Liver (tissue), 3 donors: ENCODE data around the gene DDX1.

Experiments
- EGR1 ChIP-seq, 2 donors: IDR thresholded peaks; 2 replicates each; pipeline ENCODE4 v1.6.1; 2016 to 2018; ENCODE audit warnings: antibody characterized with exemption in 2 of 2, low read depth in 2 of 2
- GABPA ChIP-seq, 2 donors: IDR thresholded peaks in 1 of 2; conservative IDR thresholded peaks in 1 of 2; 2 replicates each; pipeline ENCODE4 v1.6.1; 2016; ENCODE audit warnings: antibody characterized with exemption in 2 of 2, mild to moderate bottlenecking in 1 of 2, moderate library complexity in 1 of 2
- JUND ChIP-seq, 2 donors: IDR thresholded peaks; 2 replicates each; pipeline ENCODE4 v1.6.1; 2016; ENCODE audit warnings: antibody characterized with exemption in 2 of 2
- RAD21 ChIP-seq, 2 donors: IDR thresholded peaks; 2 replicates each; pipeline ENCODE4 v1.6.1; 2016; ENCODE audit warnings: antibody characterized with exemption in 2 of 2, mild to moderate bottlenecking in 2 of 2
- RXRA ChIP-seq, 2 donors: IDR thresholded peaks; 2 replicates each; pipeline ENCODE4 v1.6.1; 2017 to 2018; ENCODE audit warnings: antibody characterized with exemption in 2 of 2, mild to moderate bottlenecking in 1 of 2
- SP1 ChIP-seq: IDR thresholded peaks from 2 replicates; pipeline ENCODE4 v1.6.1; 2018; ENCODE audit warnings: antibody characterized with exemption, mild to moderate bottlenecking
- TAF1 ChIP-seq: conservative IDR thresholded peaks from 2 replicates; pipeline ENCODE4 v1.6.1; 2016; ENCODE audit warnings: antibody characterized with exemption, mild to moderate bottlenecking
- TF ChIP-seq, protein P1 (sequence below): fragments of 150-350 bp; IDR thresholded peaks from 2 replicates; pipeline ENCODE4 v1.5.1; 2017; ENCODE audit warnings: improper control_type of control experiment, low read depth, low read length; ENCODE audit not compliant: missing input control
- TF ChIP-seq, protein P2 (sequence below): IDR thresholded peaks from 2 replicates; pipeline ENCODE4 v1.6.1; 2016; ENCODE audit warnings: antibody characterized with exemption, mild to moderate bottlenecking
- donor health status: healthy.
- donor health status: healthy.

DNA sequence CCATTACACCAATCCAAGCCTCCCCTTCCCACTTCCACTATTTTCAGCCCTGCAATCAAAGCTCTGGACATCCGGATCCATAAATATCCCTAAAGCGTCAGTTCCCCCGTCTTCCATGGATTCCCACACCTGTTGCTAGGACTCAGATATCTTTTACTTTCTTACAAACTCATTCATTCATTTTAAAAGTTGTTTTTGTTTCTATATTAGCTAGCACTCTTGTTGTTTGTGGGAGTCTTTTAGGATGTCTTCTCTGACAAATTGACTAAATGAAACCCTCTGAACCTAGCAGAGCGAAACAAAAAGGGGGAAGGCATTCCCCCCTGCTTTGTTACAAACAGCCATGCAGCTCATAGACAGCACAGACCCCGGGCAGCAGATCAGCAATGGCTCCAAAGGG, 21.6 kb upstream of the DDX1 start:
- TF ChIP-seq SP1 (no peak), GABPA (IDR thresholded peaks at IDR 0.05 in 1 of 2, conservative IDR thresholded peaks at IDR 0.05 in 1 of 2) (no peak), EGR1 (IDR thresholded peaks at IDR 0.05; ENCODE audit: low read depth in 2 of 2) (no peak), TAF1 (no peak), RAD21 (IDR thresholded peaks at IDR 0.05) (no peak), RXRA (IDR thresholded peaks at IDR 0.05) (no peak), JUND (IDR thresholded peaks at IDR 0.05) (no peak)
- TF ChIP-seq, protein P1, sequence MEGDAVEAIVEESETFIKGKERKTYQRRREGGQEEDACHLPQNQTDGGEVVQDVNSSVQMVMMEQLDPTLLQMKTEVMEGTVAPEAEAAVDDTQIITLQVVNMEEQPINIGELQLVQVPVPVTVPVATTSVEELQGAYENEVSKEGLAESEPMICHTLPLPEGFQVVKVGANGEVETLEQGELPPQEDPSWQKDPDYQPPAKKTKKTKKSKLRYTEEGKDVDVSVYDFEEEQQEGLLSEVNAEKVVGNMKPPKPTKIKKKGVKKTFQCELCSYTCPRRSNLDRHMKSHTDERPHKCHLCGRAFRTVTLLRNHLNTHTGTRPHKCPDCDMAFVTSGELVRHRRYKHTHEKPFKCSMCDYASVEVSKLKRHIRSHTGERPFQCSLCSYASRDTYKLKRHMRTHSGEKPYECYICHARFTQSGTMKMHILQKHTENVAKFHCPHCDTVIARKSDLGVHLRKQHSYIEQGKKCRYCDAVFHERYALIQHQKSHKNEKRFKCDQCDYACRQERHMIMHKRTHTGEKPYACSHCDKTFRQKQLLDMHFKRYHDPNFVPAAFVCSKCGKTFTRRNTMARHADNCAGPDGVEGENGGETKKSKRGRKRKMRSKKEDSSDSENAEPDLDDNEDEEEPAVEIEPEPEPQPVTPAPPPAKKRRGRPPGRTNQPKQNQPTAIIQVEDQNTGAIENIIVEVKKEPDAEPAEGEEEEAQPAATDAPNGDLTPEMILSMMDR = no peak
- TF ChIP-seq, protein P2, sequence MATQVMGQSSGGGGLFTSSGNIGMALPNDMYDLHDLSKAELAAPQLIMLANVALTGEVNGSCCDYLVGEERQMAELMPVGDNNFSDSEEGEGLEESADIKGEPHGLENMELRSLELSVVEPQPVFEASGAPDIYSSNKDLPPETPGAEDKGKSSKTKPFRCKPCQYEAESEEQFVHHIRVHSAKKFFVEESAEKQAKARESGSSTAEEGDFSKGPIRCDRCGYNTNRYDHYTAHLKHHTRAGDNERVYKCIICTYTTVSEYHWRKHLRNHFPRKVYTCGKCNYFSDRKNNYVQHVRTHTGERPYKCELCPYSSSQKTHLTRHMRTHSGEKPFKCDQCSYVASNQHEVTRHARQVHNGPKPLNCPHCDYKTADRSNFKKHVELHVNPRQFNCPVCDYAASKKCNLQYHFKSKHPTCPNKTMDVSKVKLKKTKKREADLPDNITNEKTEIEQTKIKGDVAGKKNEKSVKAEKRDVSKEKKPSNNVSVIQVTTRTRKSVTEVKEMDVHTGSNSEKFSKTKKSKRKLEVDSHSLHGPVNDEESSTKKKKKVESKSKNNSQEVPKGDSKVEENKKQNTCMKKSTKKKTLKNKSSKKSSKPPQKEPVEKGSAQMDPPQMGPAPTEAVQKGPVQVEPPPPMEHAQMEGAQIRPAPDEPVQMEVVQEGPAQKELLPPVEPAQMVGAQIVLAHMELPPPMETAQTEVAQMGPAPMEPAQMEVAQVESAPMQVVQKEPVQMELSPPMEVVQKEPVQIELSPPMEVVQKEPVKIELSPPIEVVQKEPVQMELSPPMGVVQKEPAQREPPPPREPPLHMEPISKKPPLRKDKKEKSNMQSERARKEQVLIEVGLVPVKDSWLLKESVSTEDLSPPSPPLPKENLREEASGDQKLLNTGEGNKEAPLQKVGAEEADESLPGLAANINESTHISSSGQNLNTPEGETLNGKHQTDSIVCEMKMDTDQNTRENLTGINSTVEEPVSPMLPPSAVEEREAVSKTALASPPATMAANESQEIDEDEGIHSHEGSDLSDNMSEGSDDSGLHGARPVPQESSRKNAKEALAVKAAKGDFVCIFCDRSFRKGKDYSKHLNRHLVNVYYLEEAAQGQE = no peak
